ENCODE results near the gene DGKE.

Gene DGKE

GRCh38 chr17:56883616-56884015, 49.7 kb downstream of the DGKE start:
- H2BK5ac ChIP-seq (ENCODE audit: low read length) = no peak overlapping the region
- H3K23ac ChIP-seq (ENCODE audit: low read length) = no peak overlapping the region
- H3K27me3 ChIP-seq (ENCODE audit: insufficient read depth, low read length, poor library complexity) = no peaks in the 10 kb centered on the region
- H3K4me1 ChIP-seq (ENCODE audit: control insufficient read depth, low read depth, low read length) = no peaks in the 10 kb centered on the region
- no peak overlapping the region for H2BK15ac ChIP-seq (replicated peaks; ENCODE audit: low read depth)
- no peak overlapping the region for H3K27ac ChIP-seq (ENCODE audit: low read depth, low read length)
- no peak overlapping the region for H3K9ac ChIP-seq (ENCODE audit: low read length)
- no peak overlapping the region for H3K4ac ChIP-seq (ENCODE audit: low read depth, low read length)
- H3K18ac ChIP-seq (ENCODE audit: low read length) = no peak overlapping the region
- no peaks in the 10 kb centered on the region for H3K36me3 ChIP-seq (ENCODE audit: control insufficient read depth, insufficient read depth, low read length)
- H2AK5ac ChIP-seq (ENCODE audit: low read length) = no peak overlapping the region
- no peaks in the 10 kb centered on the region for H3K79me2 ChIP-seq (ENCODE audit: control insufficient read depth, insufficient read depth, low read length)
- DNase-seq = no peak
- H4K5ac ChIP-seq (ENCODE audit: low read length) = no peak overlapping the region
- H3K79me1 ChIP-seq (ENCODE audit: low read length) = no peaks in the 10 kb centered on the region
- H2BK120ac ChIP-seq (ENCODE audit: low read depth, low read length) = no peak overlapping the region
- H3K56ac ChIP-seq (ENCODE audit: low read length) = no peak overlapping the region
- H3K4me2 ChIP-seq (ENCODE audit: low read length) = no peak overlapping the region
- H4K8ac ChIP-seq (ENCODE audit: low read depth, low read length) = no peak overlapping the region
- H3K4me3 ChIP-seq (ENCODE audit: low read length) = no peak overlapping the region
- no CpG with 5 or more reads among the region's 1 CpG for WGBS (ENCODE audit: extremely low coverage, insufficient coverage, low lambda C conversion rate)

GRCh38 chr17:56884483-56885311, 50.7 kb downstream of the DGKE start:
- Histone ChIP-seq H2BK15ac (replicated peaks; ENCODE audit: low read depth) (no peak overlapping the region), H2BK5ac (ENCODE audit: low read length) (no peak overlapping the region), H3K56ac (ENCODE audit: low read length) (no peak overlapping the region), H3K36me3 (ENCODE audit: control insufficient read depth, insufficient read depth, low read length) (no peaks in the 10 kb centered on the region), H2BK120ac (ENCODE audit: low read depth, low read length) (no peak overlapping the region), H3K4ac (ENCODE audit: low read depth, low read length) (no peak overlapping the region), H4K5ac (ENCODE audit: low read length) (no peak overlapping the region), H3K79me2 (ENCODE audit: control insufficient read depth, insufficient read depth, low read length) (no peaks in the 10 kb centered on the region), H3K27me3 (ENCODE audit: insufficient read depth, low read length, poor library complexity) (no peaks in the 10 kb centered on the region), H3K4me3 (ENCODE audit: low read length) (no peak overlapping the region), H4K8ac (ENCODE audit: low read depth, low read length) (no peak overlapping the region), H2AK5ac (ENCODE audit: low read length) (no peak overlapping the region), H3K9ac (ENCODE audit: low read length) (no peak overlapping the region), H3K23ac (ENCODE audit: low read length) (no peak overlapping the region), H3K79me1 (ENCODE audit: low read length) (no peaks in the 10 kb centered on the region), H3K27ac (ENCODE audit: low read depth, low read length) (no peak overlapping the region), H3K4me1 (ENCODE audit: control insufficient read depth, low read depth, low read length) (no peaks in the 10 kb centered on the region), H3K4me2 (ENCODE audit: low read length) (no peak overlapping the region), H3K18ac (ENCODE audit: low read length) (no peak overlapping the region)
- no CpG with 5 or more reads among the region's 6 CpGs for WGBS (ENCODE audit: extremely low coverage, insufficient coverage, low lambda C conversion rate)
- DNase-seq = no peak

GRCh38 chr17:56885312-56885657, 51.3 kb downstream of the DGKE start:
- Histone ChIP-seq H3K4me2 (ENCODE audit: low read length) (no peak overlapping the region), H3K56ac (ENCODE audit: low read length) (no peak overlapping the region), H3K27ac (ENCODE audit: low read depth, low read length) (no peak overlapping the region), H3K79me2 (ENCODE audit: control insufficient read depth, insufficient read depth, low read length) (no peaks in the 10 kb centered on the region), H3K9ac (ENCODE audit: low read length) (no peak overlapping the region), H3K4ac (ENCODE audit: low read depth, low read length) (no peak overlapping the region), H3K23ac (ENCODE audit: low read length) (no peak overlapping the region), H2BK15ac (replicated peaks; ENCODE audit: low read depth) (no peak overlapping the region), H3K4me3 (ENCODE audit: low read length) (no peak overlapping the region), H3K79me1 (ENCODE audit: low read length) (no peaks in the 10 kb centered on the region), H2BK120ac (ENCODE audit: low read depth, low read length) (no peak overlapping the region), H2AK5ac (ENCODE audit: low read length) (no peak overlapping the region), H3K36me3 (ENCODE audit: control insufficient read depth, insufficient read depth, low read length) (no peaks in the 10 kb centered on the region), H3K27me3 (ENCODE audit: insufficient read depth, low read length, poor library complexity) (no peaks in the 10 kb centered on the region), H2BK5ac (ENCODE audit: low read length) (no peak overlapping the region), H3K4me1 (ENCODE audit: control insufficient read depth, low read depth, low read length) (no peaks in the 10 kb centered on the region), H4K8ac (ENCODE audit: low read depth, low read length) (no peak overlapping the region), H4K5ac (ENCODE audit: low read length) (no peak overlapping the region), H3K18ac (ENCODE audit: low read length) (no peak overlapping the region)
- DNase-seq = no peak
- WGBS (ENCODE audit: extremely low coverage, insufficient coverage, low lambda C conversion rate) = no CpG with 5 or more reads among the region's 2 CpGs

- WGBS (ENCODE audit: extremely low coverage, insufficient coverage, low lambda C conversion rate) = no CpG with 5 or more reads among the region's 2 CpGs
- no peak overlapping the region for H2AK5ac ChIP-seq (ENCODE audit: low read length)
- H3K4me1 ChIP-seq (ENCODE audit: control insufficient read depth, low read depth, low read length) = no peaks in the 10 kb centered on the region
- H2BK120ac ChIP-seq (ENCODE audit: low read depth, low read length) = no peak overlapping the region
- H3K27me3 ChIP-seq (ENCODE audit: insufficient read depth, low read length, poor library complexity) = no peaks in the 10 kb centered on the region
- no peak overlapping the region for H3K4ac ChIP-seq (ENCODE audit: low read depth, low read length)
- H3K36me3 ChIP-seq (ENCODE audit: control insufficient read depth, insufficient read depth, low read length) = no peaks in the 10 kb centered on the region
- H3K9ac ChIP-seq (ENCODE audit: low read length) = no peak overlapping the region
- no peaks in the 10 kb centered on the region for H3K79me1 ChIP-seq (ENCODE audit: low read length)
- DNase-seq = no peak
- H3K23ac ChIP-seq (ENCODE audit: low read length) = no peak overlapping the region
- H3K4me3 ChIP-seq (ENCODE audit: low read length) = no peak overlapping the region
- H3K27ac ChIP-seq (ENCODE audit: low read depth, low read length) = no peak overlapping the region
- no peak overlapping the region for H3K56ac ChIP-seq (ENCODE audit: low read length)
- no peak overlapping the region for H2BK5ac ChIP-seq (ENCODE audit: low read length)
- H2BK15ac ChIP-seq (replicated peaks; ENCODE audit: low read depth) = no peak overlapping the region
- no peak overlapping the region for H3K4me2 ChIP-seq (ENCODE audit: low read length)
- no peaks in the 10 kb centered on the region for H3K79me2 ChIP-seq (ENCODE audit: control insufficient read depth, insufficient read depth, low read length)
- no peak overlapping the region for H4K8ac ChIP-seq (ENCODE audit: low read depth, low read length)
- no peak overlapping the region for H3K18ac ChIP-seq (ENCODE audit: low read length)
- no peak overlapping the region for H4K5ac ChIP-seq (ENCODE audit: low read length)
These were observed 52.4 kb downstream of the DGKE start for GRCh38 chr17:56886288-56886731.

- Histone ChIP-seq H3K4me2 (ENCODE audit: low read length) (no peak overlapping the region), H3K9ac (ENCODE audit: low read length) (no peak overlapping the region)
These were observed 53.2 kb downstream of the DGKE start for GRCh38 chr17:56887105-56887504.

More at GRCh38 chr17:56887105-56887504, 53.2 kb downstream of the DGKE start:
- Histone ChIP-seq H3K4me3 (ENCODE audit: low read length) (no peak overlapping the region), H3K56ac (ENCODE audit: low read length) (no peak overlapping the region), H3K79me2 (ENCODE audit: control insufficient read depth, insufficient read depth, low read length) (no peaks in the 10 kb centered on the region), H3K27ac (ENCODE audit: low read depth, low read length) (no peak overlapping the region), H4K5ac (ENCODE audit: low read length) (no peak overlapping the region), H3K18ac (ENCODE audit: low read length) (no peak overlapping the region), H3K79me1 (ENCODE audit: low read length) (no peaks in the 10 kb centered on the region), H2AK5ac (ENCODE audit: low read length) (no peak overlapping the region), H3K4me1 (ENCODE audit: control insufficient read depth, low read depth, low read length) (no peaks in the 10 kb centered on the region), H2BK15ac (replicated peaks; ENCODE audit: low read depth) (no peak overlapping the region), H4K8ac (ENCODE audit: low read depth, low read length) (no peak overlapping the region), H2BK120ac (ENCODE audit: low read depth, low read length) (no peak overlapping the region), H3K36me3 (ENCODE audit: control insufficient read depth, insufficient read depth, low read length) (no peaks in the 10 kb centered on the region), H2BK5ac (ENCODE audit: low read length) (no peak overlapping the region), H3K27me3 (ENCODE audit: insufficient read depth, low read length, poor library complexity) (no peaks in the 10 kb centered on the region), H3K4ac (ENCODE audit: low read depth, low read length) (no peak overlapping the region), H3K23ac (ENCODE audit: low read length) (no peak overlapping the region)
- DNase-seq = no peak
- WGBS (ENCODE audit: extremely low coverage, insufficient coverage, low lambda C conversion rate) = no CpG with 5 or more reads among the region's 5 CpGs
